GM21390 (cell line): ENCODE results near the gene IFT25.
"Not testable (repeated sequence)": the region's sequence is repeated elsewhere in the genome, so short reads cannot be mapped to it uniquely, and the experiment has no call there.

ENCODE experiments used
- ATAC-seq: cut with Tn5 transposase; IDR thresholded peaks from one replicate; pipeline ENCODE4 v1.9.1; 2021; ENCODE audit not compliant: unreplicated experiment

The IFT25 gene

DNA sequence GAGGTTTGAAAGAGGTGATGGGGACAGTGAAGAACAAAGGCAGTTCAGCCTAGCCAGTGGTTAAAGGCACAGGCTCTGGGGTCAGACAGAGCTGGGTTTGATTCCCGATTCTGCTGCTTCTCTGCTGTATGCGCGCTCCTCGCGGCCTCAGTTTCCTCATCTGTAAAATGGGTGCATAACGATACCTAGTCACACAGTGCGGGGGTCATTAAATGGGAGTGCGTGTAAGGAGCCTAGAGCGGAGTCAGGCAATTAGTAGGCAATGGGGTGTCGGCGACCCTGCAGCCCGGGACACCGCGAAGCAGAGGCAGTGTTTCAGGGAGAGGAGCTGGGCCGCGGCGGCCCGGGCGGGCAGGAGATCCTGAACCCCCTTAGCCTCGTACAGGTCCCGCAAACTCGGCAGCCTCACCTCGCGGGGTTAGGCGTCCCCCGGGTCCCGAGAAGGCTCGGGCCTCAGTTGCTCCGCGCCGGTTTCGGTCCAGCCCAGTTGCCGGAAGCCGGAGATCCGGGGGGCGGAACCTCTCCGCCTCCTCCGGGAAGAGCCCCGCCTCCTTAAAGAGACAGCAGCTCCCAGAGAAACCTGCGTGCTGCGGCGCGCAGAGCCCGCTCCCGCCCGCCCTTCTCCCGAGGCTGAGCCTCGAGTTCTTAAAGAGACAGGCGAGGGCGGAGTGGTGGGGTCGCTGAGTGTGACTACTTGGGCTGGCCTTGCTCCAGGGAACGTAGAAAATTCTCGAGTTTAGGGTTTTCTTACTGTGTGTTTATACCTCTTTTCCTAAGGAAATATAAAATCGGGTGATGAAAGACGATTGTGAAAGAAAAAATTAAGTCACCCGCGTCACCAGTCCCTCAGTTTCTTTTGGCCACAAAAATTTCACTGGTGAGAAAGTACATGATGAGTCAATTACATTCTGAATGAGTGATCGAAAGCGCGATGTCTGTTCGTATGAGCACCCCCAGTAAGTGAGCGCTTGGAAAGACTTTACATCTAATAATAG, 55.9 kb downstream of the IFT25 start, which contains the start of gene YIPF1:
TSS of gene YIPF1 (minus strand) at position 494 of the 995 bp plus-strand sequence. CDS start 860 bp downstream, outside the sequence.
- ATAC-seq: peak; percentile 93

DNA sequence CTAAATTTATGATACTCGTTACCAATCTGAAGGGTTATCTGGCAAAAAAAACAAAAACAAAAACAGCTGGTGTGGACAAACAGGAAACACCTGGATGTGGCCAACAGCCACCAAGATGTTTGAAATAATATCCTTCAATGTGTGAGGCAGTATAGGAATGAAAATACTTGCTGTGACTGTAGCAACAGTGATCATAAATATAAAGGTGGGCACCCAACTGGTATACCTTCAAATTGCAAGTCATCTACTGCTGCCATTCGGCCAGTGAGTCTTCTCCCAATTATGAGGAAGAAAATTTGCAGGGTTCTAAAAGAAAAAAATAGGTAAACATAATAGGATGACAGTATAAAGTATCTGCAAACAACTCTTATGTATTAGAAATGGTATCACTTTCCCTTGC, 56.8 kb downstream of the IFT25 start:
- no peak for ATAC-seq

DNA sequence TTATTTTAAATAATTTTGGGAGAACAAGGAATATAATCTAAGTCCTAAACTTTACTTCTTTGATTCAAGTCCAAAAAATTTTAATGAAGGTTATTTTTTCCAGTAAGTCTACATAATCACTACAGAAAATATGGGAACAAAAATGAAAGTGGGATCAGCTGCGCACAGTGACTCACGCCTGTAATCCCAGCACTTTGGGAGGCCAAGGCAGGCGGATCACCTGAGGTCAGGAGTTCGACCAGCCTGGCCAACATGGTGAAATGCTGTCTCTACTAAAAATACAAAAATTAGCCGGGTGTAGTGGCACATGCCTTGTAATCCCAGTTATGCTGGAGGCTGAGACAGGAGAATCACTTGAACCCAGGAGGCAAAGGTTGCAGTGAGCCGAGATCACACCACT, 61.9 kb downstream of the IFT25 start:
- not testable (repeated sequence) for ATAC-seq

DNA sequence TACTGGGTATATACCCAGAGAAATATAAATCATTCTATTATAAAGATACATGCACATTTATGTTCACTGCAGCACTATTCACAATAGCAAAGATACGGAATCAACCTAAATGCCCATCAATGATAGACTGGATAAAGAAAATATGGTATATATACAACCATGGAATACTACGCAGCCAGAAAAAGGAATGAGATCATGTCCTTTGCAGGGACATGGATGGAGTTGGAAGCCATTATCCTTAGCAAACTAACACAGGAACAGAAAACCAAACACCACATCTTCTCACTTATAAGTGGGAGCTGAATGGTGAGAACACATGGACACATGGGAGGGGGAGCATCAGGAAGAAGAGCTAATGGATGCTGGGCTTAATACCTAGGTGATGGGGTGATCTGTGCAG, 63.6 kb downstream of the IFT25 start:
- not testable (repeated sequence) for ATAC-seq

DNA sequence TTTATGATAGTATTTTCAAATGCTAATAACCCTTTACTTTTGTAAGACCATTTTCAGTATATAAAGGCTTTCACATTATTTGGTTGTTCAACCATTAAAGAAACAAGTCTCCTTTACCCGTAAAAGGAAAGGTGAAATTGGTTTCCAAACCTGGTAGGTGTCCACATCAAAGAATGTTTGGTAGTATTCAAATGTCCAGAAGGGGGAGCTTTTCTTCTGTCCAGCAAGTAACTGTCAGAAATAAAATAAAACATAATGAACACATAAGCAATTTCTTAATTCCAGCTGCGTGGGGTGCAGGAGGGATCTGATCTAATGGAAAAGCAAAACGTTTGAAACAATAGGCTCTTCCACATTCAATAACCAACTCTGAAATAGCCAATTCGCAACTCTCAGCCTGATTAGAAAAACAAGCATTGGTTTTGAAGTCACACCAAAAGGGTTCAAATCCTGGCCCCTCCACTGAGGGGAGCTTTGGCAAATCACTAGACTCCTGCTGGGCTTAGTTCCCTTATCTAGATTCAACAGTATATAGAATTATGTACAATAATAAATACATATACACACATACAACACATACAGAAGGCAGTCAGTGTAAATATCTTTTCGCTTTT, 66.9 kb downstream of the IFT25 start:
- ATAC-seq: no peak

DNA sequence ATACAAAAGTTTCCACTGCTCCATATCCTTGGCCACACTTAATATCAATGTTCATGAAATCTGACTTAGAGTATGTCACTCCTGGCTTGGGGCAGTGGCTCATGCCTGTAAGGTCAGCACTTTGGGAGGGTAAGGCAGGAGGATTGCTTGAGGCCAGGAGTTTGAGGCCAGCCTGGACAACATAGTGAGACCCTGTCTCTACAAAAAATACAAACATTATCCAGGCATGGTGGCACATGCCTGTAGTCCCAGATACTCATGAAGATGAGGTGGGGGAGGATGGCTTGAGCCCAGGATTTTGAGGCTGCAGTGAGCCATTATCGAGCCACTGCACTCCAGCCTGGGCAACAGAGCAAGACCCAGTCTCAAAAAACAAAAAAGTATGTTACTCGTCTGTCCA, 70.3 kb downstream of the IFT25 start:
- not testable (repeated sequence) for ATAC-seq

DNA sequence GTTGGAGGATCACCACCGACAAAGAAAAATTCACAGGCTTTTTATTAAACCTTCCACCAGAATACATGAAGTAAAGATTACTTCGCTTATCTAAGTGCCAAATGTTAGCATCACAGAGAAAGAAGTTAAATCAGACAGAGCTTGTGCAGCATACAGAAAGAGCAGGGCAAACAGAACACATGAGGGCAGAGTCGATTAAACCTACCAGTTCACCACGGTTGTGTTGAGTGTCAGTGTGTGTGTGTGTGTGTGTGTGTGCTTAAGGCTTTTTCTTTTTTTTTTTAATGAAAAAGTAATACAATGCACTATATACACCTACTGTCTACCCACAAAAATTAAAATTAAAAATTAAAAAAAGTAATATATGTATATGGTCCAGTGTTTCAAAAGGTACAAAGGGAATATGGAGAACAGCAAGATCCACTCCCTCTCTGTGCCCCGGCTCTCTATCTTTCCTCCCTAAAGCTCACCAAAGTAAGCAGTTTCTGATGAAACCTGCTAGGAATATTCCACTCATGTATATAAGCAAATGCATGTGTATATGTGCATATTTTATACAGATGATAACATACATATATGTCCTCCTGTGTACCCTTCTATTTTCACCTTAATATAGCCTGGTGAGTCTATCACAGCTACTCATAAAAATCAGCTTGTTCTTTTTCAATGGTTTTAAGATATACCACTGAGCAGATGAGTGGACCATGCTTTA, 73.6 kb downstream of the IFT25 start:
- ATAC-seq: no peak
